ENCODE data around the gene CCRL2. TPM values are rescaled to one million over a fixed set of nuclear protein-coding genes. Genes with fewer than 3 reads are reported as not detected.

CCRL2 gene
- total and polyA plus RNA-seq, 2 donors (not counting 1 experiment from before 2014, with no cell fraction given), result 0.33 to 3.7 TPM

GRCh38 chr3:46416125-46416810 is 9.2 kb downstream of the CCRL2 start:
- Histone ChIP-seq H3K4me1 (ENCODE audit: control insufficient read depth, extremely low read depth, insufficient read depth, low read length) (no peaks in the 10 kb centered on the region), H3K79me2 (ENCODE audit: control insufficient read depth, insufficient read depth, low read length) (no peaks in the 10 kb centered on the region), H3K27me3 (ENCODE audit: control insufficient read depth, insufficient read depth, low read length) (no peaks in the 10 kb centered on the region), H3K9me3 (ENCODE audit: control insufficient read depth, insufficient read depth, low read depth, low read length) (no peaks in the 10 kb centered on the region), H3K4me3 (replicated peaks in 1 of 4; ENCODE audit: control extremely low read depth in 1 of 4, insufficient read depth in 1 of 4, low read depth in 3 of 4, low read length in 4 of 4) (no peak overlapping the region), H3K4me2 (ENCODE audit: extremely low read depth, insufficient read depth, low read length) (no peak overlapping the region), H3K27ac (ENCODE audit: insufficient read depth, low read length) (no peak overlapping the region), H4K20me1 (ENCODE audit: control insufficient read depth, extremely low read depth, insufficient read depth, low read length) (no peaks in the 10 kb centered on the region), H3K9ac (ENCODE audit: insufficient read depth, low read length) (no peak overlapping the region), H2AFZ (ENCODE audit: low read length) (no peak overlapping the region), H3K36me3 (ENCODE audit: control insufficient read depth, insufficient read depth, low read length) (no peaks in the 10 kb centered on the region)
- DNase-seq (ENCODE audit: low read depth in 2 of 2), result peak in 1 of 2 donors; percentile 40
- TF ChIP-seq, protein P1, sequence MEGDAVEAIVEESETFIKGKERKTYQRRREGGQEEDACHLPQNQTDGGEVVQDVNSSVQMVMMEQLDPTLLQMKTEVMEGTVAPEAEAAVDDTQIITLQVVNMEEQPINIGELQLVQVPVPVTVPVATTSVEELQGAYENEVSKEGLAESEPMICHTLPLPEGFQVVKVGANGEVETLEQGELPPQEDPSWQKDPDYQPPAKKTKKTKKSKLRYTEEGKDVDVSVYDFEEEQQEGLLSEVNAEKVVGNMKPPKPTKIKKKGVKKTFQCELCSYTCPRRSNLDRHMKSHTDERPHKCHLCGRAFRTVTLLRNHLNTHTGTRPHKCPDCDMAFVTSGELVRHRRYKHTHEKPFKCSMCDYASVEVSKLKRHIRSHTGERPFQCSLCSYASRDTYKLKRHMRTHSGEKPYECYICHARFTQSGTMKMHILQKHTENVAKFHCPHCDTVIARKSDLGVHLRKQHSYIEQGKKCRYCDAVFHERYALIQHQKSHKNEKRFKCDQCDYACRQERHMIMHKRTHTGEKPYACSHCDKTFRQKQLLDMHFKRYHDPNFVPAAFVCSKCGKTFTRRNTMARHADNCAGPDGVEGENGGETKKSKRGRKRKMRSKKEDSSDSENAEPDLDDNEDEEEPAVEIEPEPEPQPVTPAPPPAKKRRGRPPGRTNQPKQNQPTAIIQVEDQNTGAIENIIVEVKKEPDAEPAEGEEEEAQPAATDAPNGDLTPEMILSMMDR (conservative IDR thresholded peaks at IDR 0.05 in 1 of 2, IDR thresholded peaks at IDR 0.05 in 1 of 2; ENCODE audit: low read depth in 1 of 2, low read length in 2 of 2), result no peak
- TF ChIP-seq EZH2 (IDR thresholded peaks at IDR 0.05; ENCODE audit: low read length, missing control alignments), result no peak

- no peaks in the 10 kb centered on the region for H3K27me3 ChIP-seq (ENCODE audit: control insufficient read depth, insufficient read depth, low read length)
- H2AFZ ChIP-seq (ENCODE audit: low read length), result no peak overlapping the region
- no peaks in the 10 kb centered on the region for H3K36me3 ChIP-seq (ENCODE audit: control insufficient read depth, insufficient read depth, low read length)
- H4K20me1 ChIP-seq (ENCODE audit: control insufficient read depth, extremely low read depth, insufficient read depth, low read length), result no peaks in the 10 kb centered on the region
- no peak overlapping the region for H3K27ac ChIP-seq (ENCODE audit: insufficient read depth, low read length)
- H3K9me3 ChIP-seq (ENCODE audit: control insufficient read depth, insufficient read depth, low read depth, low read length), result no peaks in the 10 kb centered on the region
- DNase-seq (ENCODE audit: low read depth in 2 of 2), result no peak
- H3K4me3 ChIP-seq (replicated peaks in 1 of 4; ENCODE audit: control extremely low read depth in 1 of 4, insufficient read depth in 1 of 4, low read depth in 3 of 4, low read length in 4 of 4), result no peak overlapping the region
- no peaks in the 10 kb centered on the region for H3K79me2 ChIP-seq (ENCODE audit: control insufficient read depth, insufficient read depth, low read length)
- no peak overlapping the region for H3K4me2 ChIP-seq (ENCODE audit: extremely low read depth, insufficient read depth, low read length)
- TF ChIP-seq EZH2 (IDR thresholded peaks at IDR 0.05; ENCODE audit: low read length, missing control alignments), result no peak
- TF ChIP-seq, protein P1 (conservative IDR thresholded peaks at IDR 0.05 in 1 of 2, IDR thresholded peaks at IDR 0.05 in 1 of 2; ENCODE audit: low read depth in 1 of 2, low read length in 2 of 2), result no peak
- H3K4me1 ChIP-seq (ENCODE audit: control insufficient read depth, extremely low read depth, insufficient read depth, low read length), result no peaks in the 10 kb centered on the region
- H3K9ac ChIP-seq (ENCODE audit: insufficient read depth, low read length), result no peak overlapping the region
Observed at GRCh38 chr3:46416811-46417510, 9.9 kb downstream of the CCRL2 start.

- Histone ChIP-seq H4K20me1 (ENCODE audit: control insufficient read depth, extremely low read depth, insufficient read depth, low read length) (no peaks in the 10 kb centered on the region), H2AFZ (ENCODE audit: low read length) (no peak overlapping the region), H3K9ac (ENCODE audit: insufficient read depth, low read length) (no peak overlapping the region), H3K4me1 (ENCODE audit: control insufficient read depth, extremely low read depth, insufficient read depth, low read length) (no peaks in the 10 kb centered on the region), H3K36me3 (ENCODE audit: control insufficient read depth, insufficient read depth, low read length) (no peaks in the 10 kb centered on the region), H3K27ac (ENCODE audit: insufficient read depth, low read length) (no peak overlapping the region), H3K4me2 (ENCODE audit: extremely low read depth, insufficient read depth, low read length) (no peak overlapping the region), H3K9me3 (ENCODE audit: control insufficient read depth, insufficient read depth, low read depth, low read length) (no peaks in the 10 kb centered on the region), H3K79me2 (ENCODE audit: control insufficient read depth, insufficient read depth, low read length) (no peaks in the 10 kb centered on the region), H3K4me3 (replicated peaks in 1 of 4; ENCODE audit: control extremely low read depth in 1 of 4, insufficient read depth in 1 of 4, low read depth in 3 of 4, low read length in 4 of 4) (no peak overlapping the region), H3K27me3 (ENCODE audit: control insufficient read depth, insufficient read depth, low read length) (no peaks in the 10 kb centered on the region)
- TF ChIP-seq, protein P1 (conservative IDR thresholded peaks at IDR 0.05 in 1 of 2, IDR thresholded peaks at IDR 0.05 in 1 of 2; ENCODE audit: low read depth in 1 of 2, low read length in 2 of 2), result no peak
- no peak for TF ChIP-seq EZH2 (IDR thresholded peaks at IDR 0.05; ENCODE audit: low read length, missing control alignments)
- no peak for DNase-seq (ENCODE audit: low read depth in 2 of 2)
Observed at GRCh38 chr3:46417841-46418611, 11.0 kb downstream of the CCRL2 start.
